ENCODE measurements around the gene MN1. TPM values are rescaled to one million over a fixed set of nuclear protein-coding genes. Genes with fewer than 3 reads are reported as not detected.

The MN1 gene
- total RNA-seq, 1 donor from 2014 or later = 2.6 TPM

- Histone ChIP-seq H3K4me1 (ENCODE audit: control insufficient read depth in 3 of 3, insufficient read depth in 3 of 3, low read length in 3 of 3) (peaks cover 12 to 36% (median 25%) of the 10 kb centered on the region in 3 donors), H3K27ac (ENCODE audit: low read depth, low read length) (no peak overlapping the region), H3K9ac (ENCODE audit: low read depth in 1 of 3, low read length in 3 of 3) (peak overlapping the region in 1 of 3 donors; percentile 33), H3K36me3 (ENCODE audit: control insufficient read depth in 3 of 3, insufficient read depth in 3 of 3, low read length in 3 of 3) (peaks cover 0 to 13% (median 0%) of the 10 kb centered on the region in 3 donors), H3K27me3 (ENCODE audit: control insufficient read depth in 3 of 3, insufficient read depth in 3 of 3, low read length in 3 of 3) (no peaks in the 10 kb centered on the region), H3K9me3 (ENCODE audit: control insufficient read depth in 3 of 3, low read length in 3 of 3) (no peaks in the 10 kb centered on the region), H3K4me3 (ENCODE audit: low read length in 3 of 3) (no peak overlapping the region)
Measured at GRCh38 chr22:27766679-27767078, 34.9 kb downstream of the MN1 start.

- Histone ChIP-seq H3K36me3 (ENCODE audit: control insufficient read depth in 3 of 3, insufficient read depth in 3 of 3, low read length in 3 of 3) (peaks cover under 1 to 13% (median 2%) of the 10 kb centered on the region in 3 donors), H3K4me1 (ENCODE audit: control insufficient read depth in 3 of 3, insufficient read depth in 3 of 3, low read length in 3 of 3) (peaks cover 12 to 40% (median 31%) of the 10 kb centered on the region in 3 donors), H3K27ac (ENCODE audit: low read depth, low read length) (no peak overlapping the region), H3K9ac (ENCODE audit: low read depth in 1 of 3, low read length in 3 of 3) (no peak overlapping the region), H3K4me3 (ENCODE audit: low read length in 3 of 3) (no peak overlapping the region), H3K27me3 (ENCODE audit: control insufficient read depth in 3 of 3, insufficient read depth in 3 of 3, low read length in 3 of 3) (no peaks in the 10 kb centered on the region), H3K9me3 (ENCODE audit: control insufficient read depth in 3 of 3, low read length in 3 of 3) (no peaks in the 10 kb centered on the region)
Measured at GRCh38 chr22:27765706-27766291, 35.8 kb downstream of the MN1 start.

GRCh38 chr22:27764722-27765236 is 36.8 kb downstream of the MN1 start:
- Histone ChIP-seq H3K36me3 (ENCODE audit: control insufficient read depth in 3 of 3, insufficient read depth in 3 of 3, low read length in 3 of 3) (peaks cover 4 to 13% (median 6%) of the 10 kb centered on the region in 3 donors), H3K4me1 (ENCODE audit: control insufficient read depth in 3 of 3, insufficient read depth in 3 of 3, low read length in 3 of 3) (peaks cover 7 to 34% (median 25%) of the 10 kb centered on the region in 3 donors), H3K27ac (ENCODE audit: low read depth, low read length) (no peak overlapping the region), H3K4me3 (ENCODE audit: low read length in 3 of 3) (no peak overlapping the region), H3K27me3 (ENCODE audit: control insufficient read depth in 3 of 3, insufficient read depth in 3 of 3, low read length in 3 of 3) (no peaks in the 10 kb centered on the region), H3K9me3 (ENCODE audit: control insufficient read depth in 3 of 3, low read length in 3 of 3) (no peaks in the 10 kb centered on the region), H3K9ac (ENCODE audit: low read depth in 1 of 3, low read length in 3 of 3) (no peak overlapping the region)

GRCh38 chr22:27761665-27762064 is 39.9 kb downstream of the MN1 start:
- H3K9ac ChIP-seq (ENCODE audit: low read depth in 1 of 3, low read length in 3 of 3) = peak overlapping the region in 1 of 3 donors; percentile 45
- no peaks in the 10 kb centered on the region for H3K9me3 ChIP-seq (ENCODE audit: control insufficient read depth in 3 of 3, low read length in 3 of 3)
- peaks cover 6 to 42% (median 29%) of the 10 kb centered on the region in 3 donors for H3K4me1 ChIP-seq (ENCODE audit: control insufficient read depth in 3 of 3, insufficient read depth in 3 of 3, low read length in 3 of 3)
- H3K36me3 ChIP-seq (ENCODE audit: control insufficient read depth in 3 of 3, insufficient read depth in 3 of 3, low read length in 3 of 3) = peaks cover 6 to 13% (median 7%) of the 10 kb centered on the region in 3 donors
- no peaks in the 10 kb centered on the region for H3K27me3 ChIP-seq (ENCODE audit: control insufficient read depth in 3 of 3, insufficient read depth in 3 of 3, low read length in 3 of 3)
- H3K27ac ChIP-seq (ENCODE audit: low read depth, low read length) = no peak overlapping the region
- H3K4me3 ChIP-seq (ENCODE audit: low read length in 3 of 3) = no peak overlapping the region

- Histone ChIP-seq H3K4me1 (ENCODE audit: control insufficient read depth in 3 of 3, insufficient read depth in 3 of 3, low read length in 3 of 3) (peaks cover 6 to 43% (median 32%) of the 10 kb centered on the region in 3 donors), H3K27me3 (ENCODE audit: control insufficient read depth in 3 of 3, insufficient read depth in 3 of 3, low read length in 3 of 3) (no peaks in the 10 kb centered on the region), H3K9ac (ENCODE audit: low read depth in 1 of 3, low read length in 3 of 3) (no peak overlapping the region), H3K27ac (ENCODE audit: low read depth, low read length) (no peak overlapping the region), H3K36me3 (ENCODE audit: control insufficient read depth in 3 of 3, insufficient read depth in 3 of 3, low read length in 3 of 3) (peaks cover 6 to 16% (median 7%) of the 10 kb centered on the region in 3 donors), H3K4me3 (ENCODE audit: low read length in 3 of 3) (no peak overlapping the region), H3K9me3 (ENCODE audit: control insufficient read depth in 3 of 3, low read length in 3 of 3) (no peaks in the 10 kb centered on the region)
Measured at GRCh38 chr22:27761000-27761399, 40.6 kb downstream of the MN1 start.

GRCh38 chr22:27760474-27760873 is 41.1 kb downstream of the MN1 start:
- no peak overlapping the region for H3K4me3 ChIP-seq (ENCODE audit: low read length in 3 of 3)
- no peak overlapping the region for H3K9ac ChIP-seq (ENCODE audit: low read depth in 1 of 3, low read length in 3 of 3)
- no peak overlapping the region for H3K27ac ChIP-seq (ENCODE audit: low read depth, low read length)
- H3K27me3 ChIP-seq (ENCODE audit: control insufficient read depth in 3 of 3, insufficient read depth in 3 of 3, low read length in 3 of 3) = no peaks in the 10 kb centered on the region
- H3K9me3 ChIP-seq (ENCODE audit: control insufficient read depth in 3 of 3, low read length in 3 of 3) = no peaks in the 10 kb centered on the region
- H3K4me1 ChIP-seq (ENCODE audit: control insufficient read depth in 3 of 3, insufficient read depth in 3 of 3, low read length in 3 of 3) = peaks cover 6 to 48% (median 32%) of the 10 kb centered on the region in 3 donors
- H3K36me3 ChIP-seq (ENCODE audit: control insufficient read depth in 3 of 3, insufficient read depth in 3 of 3, low read length in 3 of 3) = peaks cover 6 to 11% (median 7%) of the 10 kb centered on the region in 3 donors

GRCh38 chr22:27757928-27758525 is 43.5 kb downstream of the MN1 start:
- Histone ChIP-seq H3K4me1 (ENCODE audit: control insufficient read depth in 3 of 3, insufficient read depth in 3 of 3, low read length in 3 of 3) (peaks cover 16 to 58% (median 38%) of the 10 kb centered on the region in 3 donors), H3K27ac (ENCODE audit: low read depth, low read length) (no peak overlapping the region), H3K9ac (ENCODE audit: low read depth in 1 of 3, low read length in 3 of 3) (no peak overlapping the region), H3K9me3 (ENCODE audit: control insufficient read depth in 3 of 3, low read length in 3 of 3) (no peaks in the 10 kb centered on the region), H3K27me3 (ENCODE audit: control insufficient read depth in 3 of 3, insufficient read depth in 3 of 3, low read length in 3 of 3) (no peaks in the 10 kb centered on the region), H3K4me3 (ENCODE audit: low read length in 3 of 3) (no peak overlapping the region), H3K36me3 (ENCODE audit: control insufficient read depth in 3 of 3, insufficient read depth in 3 of 3, low read length in 3 of 3) (peaks cover 4 to 11% (median 6%) of the 10 kb centered on the region in 3 donors)

- Histone ChIP-seq H3K27me3 (ENCODE audit: control insufficient read depth in 3 of 3, insufficient read depth in 3 of 3, low read length in 3 of 3) (no peaks in the 10 kb centered on the region), H3K9me3 (ENCODE audit: control insufficient read depth in 3 of 3, low read length in 3 of 3) (no peaks in the 10 kb centered on the region), H3K4me3 (ENCODE audit: low read length in 3 of 3) (no peak overlapping the region), H3K9ac (ENCODE audit: low read depth in 1 of 3, low read length in 3 of 3) (no peak overlapping the region), H3K27ac (ENCODE audit: low read depth, low read length) (no peak overlapping the region), H3K36me3 (ENCODE audit: control insufficient read depth in 3 of 3, insufficient read depth in 3 of 3, low read length in 3 of 3) (peaks cover 5 to 13% (median 10%) of the 10 kb centered on the region in 3 donors), H3K4me1 (ENCODE audit: control insufficient read depth in 3 of 3, insufficient read depth in 3 of 3, low read length in 3 of 3) (peaks cover 19 to 49% (median 35%) of the 10 kb centered on the region in 3 donors)
Measured at GRCh38 chr22:27756212-27756660, 45.3 kb downstream of the MN1 start.

- Histone ChIP-seq H3K4me3 (ENCODE audit: low read length in 3 of 3) (no peak overlapping the region), H3K36me3 (ENCODE audit: control insufficient read depth in 3 of 3, insufficient read depth in 3 of 3, low read length in 3 of 3) (peaks cover 9 to 17% (median 12%) of the 10 kb centered on the region in 3 donors)
Measured at GRCh38 chr22:27755521-27756211, 45.9 kb downstream of the MN1 start.

More at GRCh38 chr22:27755521-27756211, 45.9 kb downstream of the MN1 start:
- Histone ChIP-seq H3K27ac (ENCODE audit: low read depth, low read length) (no peak overlapping the region), H3K27me3 (ENCODE audit: control insufficient read depth in 3 of 3, insufficient read depth in 3 of 3, low read length in 3 of 3) (no peaks in the 10 kb centered on the region), H3K9ac (ENCODE audit: low read depth in 1 of 3, low read length in 3 of 3) (no peak overlapping the region), H3K4me1 (ENCODE audit: control insufficient read depth in 3 of 3, insufficient read depth in 3 of 3, low read length in 3 of 3) (peaks cover 19 to 54% (median 34%) of the 10 kb centered on the region in 3 donors), H3K9me3 (ENCODE audit: control insufficient read depth in 3 of 3, low read length in 3 of 3) (no peaks in the 10 kb centered on the region)
